CD8-positive, alpha-beta memory T cell (primary cell): ENCODE data around the gene DCX. TPM values are rescaled to one million over a fixed set of nuclear protein-coding genes. Genes with fewer than 3 reads are reported as not detected.

ENCODE experiments used
- CTCF ChIA-PET: fragments of 350-600 bp; sonication (Branson Sonifier 250); formaldehyde crosslinking; loops from one replicate; lab custom pipeline; 2021; ENCODE audit warnings: antibody characterized with exemption; lab: Charles Lee
- POLR2A ChIA-PET: fragments of 350-600 bp; sonication (Branson Sonifier 250); formaldehyde crosslinking; loops from one replicate; lab custom pipeline; 2021; ENCODE audit warnings: antibody characterized with exemption; lab: Charles Lee
- DNase-seq, 5 donors: peaks; one replicate each; pipeline versions ENCODE4 v3.0.0 to v3.0.0-alpha.2; 2020 to 2022; ENCODE audit warnings: mixed read lengths in 1 of 5
- H3K27ac ChIP-seq: one replicate; pipeline ENCODE4 v1.7.0; 2013; ENCODE audit warnings: low read depth, mild to moderate bottlenecking, low read length, moderate library complexity
- H3K27me3 ChIP-seq: 2 replicates; pipeline ENCODE4 v1.7.0; 2013; ENCODE audit warnings: low read length, mild to moderate bottlenecking; ENCODE audit not compliant: insufficient read depth, poor library complexity, severe bottlenecking
- H3K36me3 ChIP-seq: 2 replicates; pipeline ENCODE4 v1.7.0; 2013; ENCODE audit warnings: mild to moderate bottlenecking, low read length, moderate library complexity; ENCODE audit not compliant: insufficient read depth
- H3K4me1 ChIP-seq: 2 replicates; pipeline ENCODE4 v1.7.0; 2013; ENCODE audit warnings: mild to moderate bottlenecking, low read length, moderate library complexity; ENCODE audit not compliant: insufficient read depth
- H3K4me3 ChIP-seq: 2 replicates; pipeline ENCODE4 v1.7.0; 2013; ENCODE audit warnings: mild to moderate bottlenecking, low read length
- H3K9me3 ChIP-seq: 2 replicates; pipeline ENCODE4 v1.7.0; 2013; ENCODE audit warnings: mild to moderate bottlenecking, low read length
- H3K27ac Mint-ChIP-seq, 8 donors: one replicate each; pipeline ENCODE4 v1.8.0; 2020 to 2021; ENCODE audit warnings: mixed read lengths in 8 of 8, mild to moderate bottlenecking in 6 of 8, inconsistent platforms in 3 of 8, moderate library complexity in 3 of 8
- H3K27me3 Mint-ChIP-seq, 2 donors: one replicate each; pipeline ENCODE4 v1.8.0; 2020 to 2021; ENCODE audit warnings: mixed read lengths in 2 of 2, mild to moderate bottlenecking in 1 of 2, moderate library complexity in 1 of 2
- H3K36me3 Mint-ChIP-seq, 3 donors: one replicate each; pipeline ENCODE4 v1.8.0; 2020 to 2021; ENCODE audit warnings: mixed read lengths in 3 of 3, inconsistent platforms in 1 of 3, mild to moderate bottlenecking in 1 of 3
- H3K4me1 Mint-ChIP-seq, 3 donors: one replicate each; pipeline ENCODE4 v1.8.0; 2020 to 2021; ENCODE audit warnings: mixed read lengths in 3 of 3, inconsistent platforms in 1 of 3, mild to moderate bottlenecking in 1 of 3
- H3K4me3 Mint-ChIP-seq, 7 donors: one replicate each; pipeline ENCODE4 v1.8.0; 2020 to 2021; ENCODE audit warnings: mixed read lengths in 7 of 7, mild to moderate bottlenecking in 6 of 7, moderate library complexity in 4 of 7, inconsistent platforms in 2 of 7
- H3K9me3 Mint-ChIP-seq, 5 donors: one replicate each; pipeline ENCODE4 v1.8.0; 2020 to 2022; ENCODE audit warnings: mixed read lengths in 5 of 5, mild to moderate bottlenecking in 3 of 5, moderate library complexity in 2 of 5, inconsistent platforms in 1 of 5
- polyA plus RNA-seq: library from polyadenylated mRNA; unstranded; fragments of 300-500 nt; fragmentation: Illumina TruSeq; gene quantifications from one replicate; pipeline ENCODE4 v1.2.3, GENCODE V29; 2021
- total RNA-seq, 2 experiments: library from RNA; stranded (reverse); gene quantifications; one replicate each; pipeline ENCODE4 v1.2.3, GENCODE V29; 2021

The DCX gene
- total RNA-seq, result not detected
- not detected for polyA plus RNA-seq

- Histone ChIP-seq H3K27ac (no peak within 1 kb of the TSS), H3K4me1 (no peaks in the 10 kb centered on the region), H3K9me3 (no peaks in the 10 kb centered on the region), H3K36me3 (no peaks in the 10 kb centered on the region), H3K27me3 (no peaks in the 10 kb centered on the region), H3K4me3 (no peak within 1 kb of the TSS)
- CTCF ChIA-PET, result no interaction called here
- H3K27me3 Mint-ChIP-seq, result peaks cover 0 to 6% of the 10 kb centered on the region in 2 donors
- POLR2A ChIA-PET, result no interaction called here
- DNase-seq, result no peak
- H3K36me3 Mint-ChIP-seq, result no peaks in the 10 kb centered on the region
- H3K9me3 Mint-ChIP-seq, result no peaks in the 10 kb centered on the region
- H3K4me1 Mint-ChIP-seq, result no peaks in the 10 kb centered on the region
- H3K27ac Mint-ChIP-seq, result no peak within 1 kb of the TSS
- no peak within 1 kb of the TSS for H3K4me3 Mint-ChIP-seq
Observed at GRCh38 chrX:111411983-111412382, at the start of gene DCX. DCX (minus strand) TSS chrX:111412192; CDS start chrX:111410398, 1,794 bp downstream.

GRCh38 chrX:111460607-111461006, 48.6 kb upstream of the DCX start:
- no peaks in the 10 kb centered on the region for H3K36me3 ChIP-seq
- no peaks in the 10 kb centered on the region for H3K4me1 ChIP-seq
- Mint-ChIP-seq H3K4me3 (no peak overlapping the region), H3K36me3 (no peaks in the 10 kb centered on the region), H3K27ac (no peak overlapping the region), H3K4me1 (no peaks in the 10 kb centered on the region), H3K27me3 (no peaks in the 10 kb centered on the region), H3K9me3 (no peaks in the 10 kb centered on the region)
- H3K27ac ChIP-seq, result no peak overlapping the region
- POLR2A ChIA-PET, result no interaction called here
- CTCF ChIA-PET, result no interaction called here
- H3K4me3 ChIP-seq, result no peak overlapping the region
- H3K27me3 ChIP-seq, result no peaks in the 10 kb centered on the region
- H3K9me3 ChIP-seq, result no peaks in the 10 kb centered on the region
- no peak for DNase-seq

- DNase-seq, result no peak
- Histone ChIP-seq H3K36me3 (no peaks in the 10 kb centered on the region), H3K27ac (no peak overlapping the region), H3K9me3 (no peaks in the 10 kb centered on the region), H3K4me3 (no peak overlapping the region), H3K27me3 (no peaks in the 10 kb centered on the region), H3K4me1 (no peaks in the 10 kb centered on the region)
- ChIA-PET CTCF (no interaction called here), POLR2A (no interaction called here)
- no peaks in the 10 kb centered on the region for H3K4me1 Mint-ChIP-seq
- no peaks in the 10 kb centered on the region for H3K36me3 Mint-ChIP-seq
- H3K27ac Mint-ChIP-seq, result no peak overlapping the region
- H3K9me3 Mint-ChIP-seq, result no peaks in the 10 kb centered on the region
- H3K4me3 Mint-ChIP-seq, result no peak overlapping the region
- H3K27me3 Mint-ChIP-seq, result peaks cover 12 to 15% of the 10 kb centered on the region in 2 donors
Observed at GRCh38 chrX:111447298-111447697, 35.3 kb upstream of the DCX start.

GRCh38 chrX:111445485-111445884, 33.5 kb upstream of the DCX start:
- Mint-ChIP-seq H3K4me3 (no peak overlapping the region), H3K36me3 (no peaks in the 10 kb centered on the region)
- POLR2A ChIA-PET, result no interaction called here

GRCh38 chrX:111444881-111445280, 32.9 kb upstream of the DCX start:
- no peaks in the 10 kb centered on the region for H3K27me3 ChIP-seq
- H3K4me3 Mint-ChIP-seq, result no peak overlapping the region
- H3K9me3 ChIP-seq, result no peaks in the 10 kb centered on the region
- H3K36me3 ChIP-seq, result no peaks in the 10 kb centered on the region
- H3K27ac ChIP-seq, result no peak overlapping the region
- no peaks in the 10 kb centered on the region for H3K4me1 ChIP-seq
- no peaks in the 10 kb centered on the region for H3K4me1 Mint-ChIP-seq
- DNase-seq, result no peak
- H3K9me3 Mint-ChIP-seq, result no peaks in the 10 kb centered on the region
- no peak overlapping the region for H3K27ac Mint-ChIP-seq
- ChIA-PET POLR2A (no interaction called here), CTCF (no interaction called here)
- no peaks in the 10 kb centered on the region for H3K36me3 Mint-ChIP-seq
- no peak overlapping the region for H3K4me3 ChIP-seq
- H3K27me3 Mint-ChIP-seq, result peaks cover 12 to 13% of the 10 kb centered on the region in 2 donors

More at GRCh38 chrX:111445485-111445884, 33.5 kb upstream of the DCX start:
- Histone ChIP-seq H3K27ac (no peak overlapping the region), H3K27me3 (no peaks in the 10 kb centered on the region), H3K4me1 (no peaks in the 10 kb centered on the region), H3K36me3 (no peaks in the 10 kb centered on the region), H3K4me3 (no peak overlapping the region), H3K9me3 (no peaks in the 10 kb centered on the region)
- Mint-ChIP-seq H3K9me3 (no peaks in the 10 kb centered on the region), H3K27me3 (peaks cover 12 to 14% of the 10 kb centered on the region in 2 donors), H3K27ac (no peak overlapping the region), H3K4me1 (no peaks in the 10 kb centered on the region)
- CTCF ChIA-PET, result no interaction called here
- DNase-seq, result peak in 1 of 5 donors; percentile 5

GRCh38 chrX:111443946-111444345, 32.0 kb upstream of the DCX start:
- Histone ChIP-seq H3K9me3 (no peaks in the 10 kb centered on the region), H3K27me3 (no peaks in the 10 kb centered on the region), H3K4me3 (no peak overlapping the region), H3K27ac (no peak overlapping the region), H3K4me1 (no peaks in the 10 kb centered on the region), H3K36me3 (no peaks in the 10 kb centered on the region)
- H3K27me3 Mint-ChIP-seq, result peaks cover 10 to 17% of the 10 kb centered on the region in 2 donors
- H3K4me1 Mint-ChIP-seq, result no peaks in the 10 kb centered on the region
- ChIA-PET POLR2A (no interaction called here), CTCF (no interaction called here)
- no peak for DNase-seq
- H3K27ac Mint-ChIP-seq, result no peak overlapping the region
- H3K36me3 Mint-ChIP-seq, result no peaks in the 10 kb centered on the region
- no peak overlapping the region for H3K4me3 Mint-ChIP-seq
- no peaks in the 10 kb centered on the region for H3K9me3 Mint-ChIP-seq

- Mint-ChIP-seq H3K36me3 (no peaks in the 10 kb centered on the region), H3K9me3 (no peaks in the 10 kb centered on the region), H3K27ac (no peak overlapping the region), H3K4me1 (no peaks in the 10 kb centered on the region), H3K4me3 (no peak overlapping the region), H3K27me3 (peaks cover 8 to 11% of the 10 kb centered on the region in 2 donors)
- Histone ChIP-seq H3K4me3 (no peak overlapping the region), H3K9me3 (no peaks in the 10 kb centered on the region), H3K27ac (no peak overlapping the region), H3K27me3 (no peaks in the 10 kb centered on the region), H3K36me3 (no peaks in the 10 kb centered on the region), H3K4me1 (no peaks in the 10 kb centered on the region)
- CTCF ChIA-PET, result interaction anchor here (1.2 kb wide), 1 partner anchor 25 kb away, joined by 3 read pairs; no protein-coding TSS in a partner anchor
- no peak for DNase-seq
- POLR2A ChIA-PET, result no interaction called here
Observed at GRCh38 chrX:111442791-111443190, 30.8 kb upstream of the DCX start.

GRCh38 chrX:111435469-111435868, 23.5 kb upstream of the DCX start:
- CTCF ChIA-PET, result no interaction called here
- H3K27me3 Mint-ChIP-seq, result peaks cover 3 to 5% of the 10 kb centered on the region in 2 donors

GRCh38 chrX:111431001-111431400, 19.0 kb upstream of the DCX start:
- no peaks in the 10 kb centered on the region for H3K4me1 ChIP-seq
- no peaks in the 10 kb centered on the region for H3K36me3 ChIP-seq
- H3K27me3 ChIP-seq, result no peaks in the 10 kb centered on the region
- no peak for DNase-seq
- Mint-ChIP-seq H3K36me3 (no peaks in the 10 kb centered on the region), H3K27me3 (no peaks in the 10 kb centered on the region), H3K4me1 (no peaks in the 10 kb centered on the region), H3K4me3 (no peak overlapping the region), H3K27ac (no peak overlapping the region), H3K9me3 (peaks cover 0 to 2% (median 0%) of the 10 kb centered on the region in 5 donors)
- ChIA-PET CTCF (no interaction called here), POLR2A (no interaction called here)
- H3K27ac ChIP-seq, result no peak overlapping the region
- H3K9me3 ChIP-seq, result no peaks in the 10 kb centered on the region
- no peak overlapping the region for H3K4me3 ChIP-seq

More at GRCh38 chrX:111435469-111435868, 23.5 kb upstream of the DCX start:
- no peak for DNase-seq
- Mint-ChIP-seq H3K36me3 (no peaks in the 10 kb centered on the region), H3K4me3 (no peak overlapping the region), H3K9me3 (peaks cover 0 to 3% (median 0%) of the 10 kb centered on the region in 5 donors), H3K27ac (no peak overlapping the region), H3K4me1 (no peaks in the 10 kb centered on the region)
- Histone ChIP-seq H3K27ac (no peak overlapping the region), H3K4me1 (no peaks in the 10 kb centered on the region), H3K9me3 (no peaks in the 10 kb centered on the region), H3K36me3 (no peaks in the 10 kb centered on the region), H3K27me3 (no peaks in the 10 kb centered on the region), H3K4me3 (no peak overlapping the region)
- POLR2A ChIA-PET, result no interaction called here
